ENCODE measurements around the gene LRP3.

Gene LRP3

DNA sequence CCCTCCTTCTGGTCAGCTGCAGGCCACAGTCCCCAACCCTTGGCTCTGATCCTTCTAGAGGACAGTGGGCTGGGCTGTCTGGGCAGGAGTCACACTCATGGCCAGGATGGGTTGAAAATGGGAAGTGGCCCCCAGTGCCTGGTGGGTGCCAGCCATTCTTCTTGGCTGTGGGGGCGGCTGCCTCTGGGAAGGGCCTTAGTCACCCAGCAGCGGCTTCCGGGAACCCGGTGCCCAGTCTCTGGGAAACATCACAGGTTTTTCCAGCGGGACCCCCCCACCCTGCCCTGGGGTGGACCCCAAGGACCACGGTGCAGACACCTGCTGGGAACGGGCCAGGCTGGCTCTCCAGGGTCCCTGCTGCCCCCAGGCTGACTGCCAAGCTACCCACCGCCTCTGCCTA is 58.8 kb downstream of the LRP3 start:
- no peak for DNase-seq (ENCODE audit: low read depth in 2 of 2)

DNA sequence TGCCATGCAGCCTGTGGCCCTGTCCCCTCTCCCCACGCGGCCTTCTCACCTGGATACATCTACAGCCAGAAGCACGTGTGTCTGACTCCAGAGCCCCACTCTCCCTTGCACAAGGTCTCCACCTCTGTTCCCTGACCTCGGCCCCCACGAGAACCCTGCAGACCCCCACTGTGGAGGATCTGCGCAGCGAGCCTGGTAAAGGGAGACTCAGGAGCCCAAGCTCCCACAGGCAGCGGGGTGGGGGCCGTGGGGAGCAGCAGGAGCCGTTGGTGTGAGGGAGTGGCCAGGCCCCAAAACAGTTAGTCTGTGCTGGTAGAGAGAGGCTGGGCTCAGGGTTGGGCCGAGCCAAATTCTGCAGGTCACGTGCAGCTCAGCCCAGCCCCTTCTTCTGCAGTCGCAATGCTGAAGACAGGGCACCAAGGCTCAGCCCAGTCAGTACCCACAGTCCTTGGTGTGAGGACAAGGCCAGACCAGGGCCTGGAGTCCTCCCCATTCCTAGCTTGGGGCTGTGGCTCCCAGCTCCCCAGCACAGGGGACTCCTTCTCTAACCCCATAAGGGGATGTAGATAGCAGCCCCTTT is 60.2 kb downstream of the LRP3 start:
- DNase-seq (ENCODE audit: low read depth in 2 of 2): no peak

DNA sequence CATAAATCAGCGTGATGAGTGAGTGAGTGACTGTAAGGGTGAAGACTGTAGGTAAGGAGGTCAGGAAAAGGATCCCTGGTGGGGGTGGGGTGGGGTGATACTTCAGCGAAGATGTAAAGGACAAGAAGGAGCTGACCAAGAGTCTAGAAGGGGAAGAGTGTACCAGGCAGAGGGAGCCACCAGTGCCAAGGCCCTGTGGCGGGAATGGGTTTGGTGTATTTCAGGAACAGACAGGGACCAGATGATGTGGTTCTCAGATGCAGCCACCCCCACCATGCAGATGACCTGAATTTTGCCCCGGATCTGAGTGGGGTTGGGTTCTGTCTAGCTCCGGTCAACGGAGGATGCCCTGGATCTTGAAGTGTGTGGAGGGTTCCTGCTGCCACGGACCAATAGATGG is 61.7 kb downstream of the LRP3 start:
- no peak for DNase-seq (ENCODE audit: low read depth in 2 of 2)

DNA sequence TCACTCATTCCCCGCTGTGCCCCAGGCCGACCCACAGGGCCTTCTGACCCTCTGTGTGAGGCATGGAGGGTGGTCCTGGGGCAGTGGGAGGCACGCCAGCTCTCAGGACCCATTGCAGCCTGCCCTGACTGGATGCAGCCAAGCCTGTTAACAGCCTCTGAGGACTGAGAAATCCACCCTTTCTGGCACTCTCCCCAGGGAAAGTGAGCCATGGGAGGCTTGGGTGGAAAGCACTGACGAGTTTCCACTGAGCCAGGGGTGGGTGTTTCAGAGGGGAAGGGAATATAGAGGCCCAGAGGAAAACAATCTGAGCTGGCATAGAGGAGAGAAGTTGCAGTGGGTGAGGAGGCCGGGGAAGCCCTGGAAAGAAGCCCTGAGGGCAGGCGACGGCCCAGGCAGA is 62.1 kb downstream of the LRP3 start:
- no peak for DNase-seq (ENCODE audit: low read depth in 2 of 2)

DNA sequence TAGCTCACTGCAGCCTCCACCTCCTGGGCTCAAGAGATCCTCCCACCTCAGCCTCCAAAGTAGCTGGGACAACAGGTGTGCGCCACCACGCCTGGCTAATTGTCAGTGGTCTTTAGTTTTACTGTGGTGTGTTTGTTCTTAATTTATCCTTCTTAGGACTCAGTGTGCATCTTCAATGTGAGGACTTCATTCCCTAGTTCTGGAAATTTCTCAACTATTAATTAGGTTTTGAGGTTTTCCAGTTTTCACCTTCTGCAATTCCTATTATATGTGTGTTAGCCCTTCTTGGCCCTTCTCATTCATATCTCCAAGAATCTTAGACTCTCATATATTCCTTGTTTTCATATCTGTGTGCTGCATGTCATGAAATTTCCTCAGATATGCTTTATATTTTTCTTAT is 63.7 kb downstream of the LRP3 start:
- DNase-seq (ENCODE audit: low read depth in 2 of 2): no peak
